GM10248 (cell line): ENCODE results near the gene ADAMTS12.

ENCODE experiments used
- CTCF ChIA-PET: fragments of 300-600 bp; sonication (Branson Sonifier 250); formaldehyde crosslinking; extraction: SDS; loops from one replicate; lab custom pipeline; 2021; ENCODE audit warnings: antibody characterized with exemption; lab: Yijun Ruan, JAX
- POLR2A ChIA-PET: fragments of 350-650 bp; sonication (Branson Sonifier 250); formaldehyde crosslinking; extraction: SDS; loops from one replicate; lab custom pipeline; 2020; ENCODE audit warnings: antibody characterized with exemption; lab: Yijun Ruan, JAX
- DNase-seq: peaks from one replicate; pipeline ENCODE4 v3.0.0; 2012; ENCODE audit errors: extremely low spot score
- CTCF ChIP-seq: IDR thresholded peaks from 2 replicates; pipeline ENCODE4 v1.5.1; 2012; ENCODE audit warnings: mild to moderate bottlenecking, low read depth; ENCODE audit errors: extremely low read depth, missing control alignments, control extremely low read depth

The ADAMTS12 gene

GRCh38 chr5:33905381-33905780, 13.6 kb upstream of the ADAMTS12 start:
- CTCF ChIA-PET, result interaction anchor here (2.4 kb wide), 1 partner anchor 28 kb away, joined by 7 read pairs; no protein-coding TSS in a partner anchor
- POLR2A ChIA-PET, result no interaction called here
- no peak for TF ChIP-seq CTCF
- no peak for DNase-seq

- TF ChIP-seq CTCF, result no peak
- ChIA-PET CTCF (no interaction called here), POLR2A (no interaction called here)
- no peak for DNase-seq
These were observed 11.3 kb upstream of the ADAMTS12 start for GRCh38 chr5:33903118-33903517.

- DNase-seq, result no peak
- ChIA-PET POLR2A (no interaction called here), CTCF (no interaction called here)
- no peak for TF ChIP-seq CTCF
These were observed 9.4 kb upstream of the ADAMTS12 start for GRCh38 chr5:33901156-33901555.

GRCh38 chr5:33894566-33894965, 2.8 kb upstream of the ADAMTS12 start:
- no peak for TF ChIP-seq CTCF
- no peak for DNase-seq
- ChIA-PET CTCF (interaction anchor here (1.4 to 1.9 kb wide), 3 partner anchors 7 to 40 kb away, joined by 3 to 4 read pairs (median 3); no protein-coding TSS in a partner anchor), POLR2A (no interaction called here)

- ChIA-PET POLR2A (no interaction called here), CTCF (interaction anchor here (1.1 to 2.3 kb wide), 5 partner anchors 9 to 124 kb away, joined by 3 to 15 read pairs (median 3); no protein-coding TSS in a partner anchor)
- no peak for TF ChIP-seq CTCF
- no peak for DNase-seq
These were observed 889 bp upstream of the ADAMTS12 start for GRCh38 chr5:33892620-33893137.

- CTCF ChIA-PET, result interaction anchor here (0.9 to 2.3 kb wide), 6 partner anchors 8 to 125 kb away, joined by 3 to 15 read pairs (median 4); no protein-coding TSS in a partner anchor
- DNase-seq, result no peak
- TF ChIP-seq CTCF, result no peak
- POLR2A ChIA-PET, result no interaction called here
These were observed 373 bp downstream of the ADAMTS12 start for GRCh38 chr5:33891446-33891787.
